DMS 273 treated with DMSO at 0.1 percent for 48 hours (cell line): Measurements from ENCODE around the gene AQP4.

Source experiments
- DNase-seq: peaks from one replicate; lab custom pipeline; 2025; lab: John Stamatoyannopoulos, UW

AQP4 gene, protein sequence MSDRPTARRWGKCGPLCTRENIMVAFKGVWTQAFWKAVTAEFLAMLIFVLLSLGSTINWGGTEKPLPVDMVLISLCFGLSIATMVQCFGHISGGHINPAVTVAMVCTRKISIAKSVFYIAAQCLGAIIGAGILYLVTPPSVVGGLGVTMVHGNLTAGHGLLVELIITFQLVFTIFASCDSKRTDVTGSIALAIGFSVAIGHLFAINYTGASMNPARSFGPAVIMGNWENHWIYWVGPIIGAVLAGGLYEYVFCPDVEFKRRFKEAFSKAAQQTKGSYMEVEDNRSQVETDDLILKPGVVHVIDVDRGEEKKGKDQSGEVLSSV

DNA sequence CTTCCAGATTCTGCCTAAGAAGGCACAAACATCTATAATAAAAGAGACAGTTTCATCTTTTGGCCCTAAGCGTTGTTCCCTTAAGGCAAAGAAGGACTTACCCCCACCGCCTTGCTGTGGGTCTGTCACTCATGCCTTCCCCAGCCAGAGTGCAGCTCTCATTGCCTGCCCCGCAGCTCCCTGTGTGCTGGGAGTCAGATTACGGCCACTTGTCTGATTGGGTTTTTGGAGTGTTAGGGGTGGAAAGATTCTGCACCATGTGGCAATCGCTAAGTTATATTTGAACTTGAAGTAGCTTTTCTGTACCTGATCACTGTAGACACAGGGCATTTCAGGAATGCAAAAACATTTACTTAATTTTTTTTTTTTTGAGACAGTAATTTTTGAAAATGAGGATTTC, at the start of gene AQP4:
TSS of gene AQP4 (minus strand) at position 151 of the 400 bp plus-strand sequence. CDS start at position 133, 18 bp downstream.
- no peak for DNase-seq

- no peak for DNase-seq
Measured at GRCh38 chr18:26911840-26912239, 46.3 kb upstream of the AQP4 start.

DNA sequence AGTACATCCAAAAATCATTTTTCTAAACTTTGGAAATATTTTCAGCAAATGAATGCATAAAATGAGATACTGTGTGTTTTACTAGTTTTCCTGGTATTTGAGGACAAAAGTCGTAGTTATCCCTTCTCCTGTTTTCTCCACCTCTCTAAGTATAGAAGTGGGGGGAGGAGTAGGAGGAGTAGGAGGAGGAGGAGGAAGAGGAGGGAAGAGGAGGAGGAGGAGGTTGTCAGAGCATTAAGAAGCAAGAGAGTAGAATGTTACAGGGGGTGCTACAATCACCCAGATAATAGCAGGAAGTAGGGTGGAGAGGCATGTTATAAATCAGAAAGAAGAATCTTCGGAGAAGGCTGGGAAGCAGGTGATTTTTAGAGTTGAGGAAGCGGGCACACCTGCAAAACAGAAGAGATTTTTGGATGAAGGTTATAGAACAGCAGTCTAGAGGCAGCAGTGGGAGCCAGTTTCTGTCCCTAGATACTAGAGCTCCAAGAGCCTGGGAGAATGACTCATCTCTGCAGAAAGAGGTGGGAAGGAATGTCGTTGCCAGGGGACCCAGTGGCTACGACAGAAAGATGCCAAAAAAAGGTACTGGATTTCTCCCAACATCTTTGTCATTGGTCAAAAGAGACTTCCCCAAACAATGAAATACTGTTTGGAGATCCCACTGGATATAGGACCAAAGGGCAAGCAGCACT, 44.2 kb upstream of the AQP4 start:
- DNase-seq, result no peak

- DNase-seq, result no peak
Measured at GRCh38 chr18:26908906-26909305, 43.4 kb upstream of the AQP4 start.

- DNase-seq, result no peak
Measured at GRCh38 chr18:26902291-26902690, 36.8 kb upstream of the AQP4 start.

DNA sequence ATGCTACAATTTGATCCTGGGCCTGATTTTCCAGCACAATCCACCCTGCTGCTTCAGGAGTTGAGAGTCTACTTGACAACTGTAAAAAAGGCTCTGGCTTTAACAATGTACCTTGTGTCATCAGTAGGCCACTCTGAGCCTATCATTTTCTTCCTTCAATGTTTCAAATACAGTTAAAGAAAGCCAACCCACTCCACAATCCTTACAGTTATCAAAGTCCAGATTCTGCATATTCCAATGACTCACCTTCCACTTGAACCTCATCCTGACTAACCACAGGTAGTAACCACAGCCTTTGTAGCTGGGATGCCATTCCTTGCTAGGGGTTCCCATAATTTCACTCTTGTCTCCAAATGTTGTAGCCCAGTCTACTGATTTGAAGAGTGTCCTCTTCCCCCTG, 35.5 kb upstream of the AQP4 start:
- DNase-seq, result no peak

DNA sequence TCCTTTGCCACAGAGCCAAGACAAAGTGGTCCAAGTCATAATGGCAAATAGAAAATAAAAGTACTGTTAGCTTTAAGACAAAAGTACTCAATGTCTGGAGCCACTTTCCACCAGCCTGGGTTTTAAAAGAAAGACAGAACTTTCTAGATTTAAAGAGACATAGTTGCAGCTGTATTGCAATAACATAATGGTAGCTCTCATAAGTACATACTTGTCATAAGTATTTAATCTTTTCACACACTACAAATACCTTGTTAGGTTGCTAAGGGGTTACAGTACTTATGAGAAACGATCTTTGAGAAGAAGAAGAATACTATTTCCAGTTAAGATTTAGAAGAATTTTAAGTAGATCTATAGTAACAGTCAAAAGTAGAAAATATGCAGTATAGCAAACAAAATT, 28.9 kb upstream of the AQP4 start:
- DNase-seq, result no peak

- no peak for DNase-seq
Measured at GRCh38 chr18:26893996-26894395, 28.5 kb upstream of the AQP4 start.

DNA sequence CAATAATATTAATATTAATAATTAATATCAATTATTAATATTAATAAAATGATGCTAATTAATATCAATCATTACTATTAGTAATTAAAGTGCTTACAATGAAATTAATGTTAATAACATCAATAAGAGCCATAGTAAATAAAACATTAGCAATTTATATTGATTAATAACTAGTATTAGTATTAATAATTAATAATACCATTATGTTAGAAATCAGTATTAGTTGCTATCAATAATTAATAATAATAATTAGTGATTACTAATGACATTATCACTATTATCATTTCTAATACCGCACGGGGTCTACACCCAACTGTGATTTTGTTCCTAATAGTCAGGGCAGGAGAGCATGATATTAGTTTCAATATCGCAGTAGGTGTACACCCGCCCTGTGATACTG, 22.8 kb upstream of the AQP4 start:
- DNase-seq, result no peak

GRCh38 chr18:26875040-26875654, 9.6 kb upstream of the AQP4 start:
- DNase-seq, result no peak

DNA sequence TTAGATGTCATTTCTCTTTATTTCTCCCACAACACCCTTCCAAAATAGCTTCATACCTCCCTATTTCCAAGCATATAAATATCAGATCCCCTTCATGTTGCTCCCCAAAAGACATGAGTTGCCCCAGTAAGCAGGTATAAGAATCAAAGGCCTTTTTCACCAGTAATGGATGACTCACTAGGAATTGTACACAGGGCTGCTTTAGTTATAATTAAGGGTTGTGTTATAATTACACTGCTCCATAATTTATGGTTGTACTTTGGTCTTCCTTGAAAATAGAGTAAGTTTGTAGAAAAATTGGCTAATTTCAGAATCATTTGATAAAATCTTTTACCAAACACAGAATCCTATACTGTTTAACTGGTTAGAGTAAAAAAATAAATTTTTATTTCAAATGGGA, 8.8 kb upstream of the AQP4 start:
- no peak for DNase-seq

GRCh38 chr18:26869640-26870039, 4.1 kb upstream of the AQP4 start:
- DNase-seq, result no peak

DNA sequence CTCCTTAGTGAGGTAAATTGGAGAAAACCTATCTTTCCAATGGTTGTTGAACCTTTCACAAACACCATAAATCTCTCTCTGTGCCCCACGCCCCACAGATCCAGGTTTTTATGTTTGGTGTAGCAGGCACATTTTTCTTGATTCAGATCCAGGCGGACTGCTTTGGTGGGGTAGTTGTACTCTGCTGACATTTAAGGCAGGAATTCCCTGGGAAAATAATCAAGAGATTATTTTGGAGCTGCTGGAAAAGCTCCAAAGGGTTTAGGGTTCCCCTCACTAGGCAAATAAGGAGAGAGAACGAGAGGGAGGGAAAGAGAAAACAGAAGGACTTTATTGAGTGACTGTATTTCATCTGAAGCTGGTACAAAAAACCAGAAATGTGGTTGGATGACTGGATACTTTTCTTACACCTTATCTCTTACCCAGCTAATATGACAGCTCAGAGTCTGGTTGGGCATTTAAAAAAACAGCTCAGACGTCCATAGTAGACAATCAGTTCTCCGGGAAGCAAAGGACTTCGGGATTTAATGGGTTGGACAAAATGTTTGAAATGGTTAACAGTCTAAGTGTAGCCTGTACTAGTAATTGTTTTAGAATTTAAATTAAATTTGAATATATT, 3.6 kb upstream of the AQP4 start:
- DNase-seq, result no peak

GRCh38 chr18:26867471-26867870, 2.0 kb upstream of the AQP4 start:
- DNase-seq, result no peak

DNA sequence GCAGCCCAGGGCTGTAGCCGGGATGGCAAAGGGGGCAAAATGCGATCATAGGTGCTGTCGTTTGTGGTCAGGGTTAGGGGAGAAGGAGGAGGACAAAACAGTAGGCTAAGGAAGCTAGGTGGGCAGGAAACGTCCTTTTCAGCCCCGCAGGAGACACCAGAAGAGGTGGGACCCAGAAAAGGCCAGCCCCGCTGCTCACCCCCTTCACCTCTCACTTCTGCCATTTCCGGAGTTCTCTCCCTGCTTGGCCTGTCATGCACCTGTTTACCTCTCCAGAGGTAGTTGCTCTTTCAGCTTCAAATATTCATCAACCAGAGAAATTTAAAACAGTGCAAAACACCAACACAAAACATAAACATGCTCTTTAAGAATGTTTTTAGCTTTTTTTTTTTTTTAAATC, 849 bp downstream of the AQP4 start:
- no peak for DNase-seq

DNA sequence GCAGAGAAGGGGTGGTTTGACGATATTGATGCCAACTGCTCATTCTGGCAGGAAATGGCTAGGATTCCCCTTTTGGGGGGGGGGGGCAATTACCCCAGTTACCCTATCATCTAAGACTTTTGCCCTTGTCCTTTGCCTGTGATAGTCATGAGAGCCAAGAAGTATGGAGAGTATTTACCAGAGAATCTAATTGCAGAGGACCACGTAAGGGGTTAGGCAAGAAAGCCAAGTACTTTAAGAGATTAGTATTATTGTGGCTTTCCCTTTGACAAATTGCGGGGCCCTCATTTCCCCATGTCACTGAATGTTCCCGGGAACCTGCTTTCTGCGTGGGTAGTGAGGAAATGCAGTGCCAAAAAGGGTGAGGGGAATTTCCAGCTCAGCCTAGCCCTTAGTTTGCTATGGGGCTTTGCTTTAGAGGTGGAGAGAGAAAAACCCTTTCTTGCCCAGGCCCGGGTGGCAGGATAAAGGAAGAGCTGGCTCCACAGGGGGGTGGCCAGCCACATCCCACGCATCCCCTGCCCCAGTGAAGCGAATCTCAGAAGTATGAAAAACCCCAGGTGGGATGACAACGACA, 1.5 kb downstream of the AQP4 start:
- no peak for DNase-seq

DNA sequence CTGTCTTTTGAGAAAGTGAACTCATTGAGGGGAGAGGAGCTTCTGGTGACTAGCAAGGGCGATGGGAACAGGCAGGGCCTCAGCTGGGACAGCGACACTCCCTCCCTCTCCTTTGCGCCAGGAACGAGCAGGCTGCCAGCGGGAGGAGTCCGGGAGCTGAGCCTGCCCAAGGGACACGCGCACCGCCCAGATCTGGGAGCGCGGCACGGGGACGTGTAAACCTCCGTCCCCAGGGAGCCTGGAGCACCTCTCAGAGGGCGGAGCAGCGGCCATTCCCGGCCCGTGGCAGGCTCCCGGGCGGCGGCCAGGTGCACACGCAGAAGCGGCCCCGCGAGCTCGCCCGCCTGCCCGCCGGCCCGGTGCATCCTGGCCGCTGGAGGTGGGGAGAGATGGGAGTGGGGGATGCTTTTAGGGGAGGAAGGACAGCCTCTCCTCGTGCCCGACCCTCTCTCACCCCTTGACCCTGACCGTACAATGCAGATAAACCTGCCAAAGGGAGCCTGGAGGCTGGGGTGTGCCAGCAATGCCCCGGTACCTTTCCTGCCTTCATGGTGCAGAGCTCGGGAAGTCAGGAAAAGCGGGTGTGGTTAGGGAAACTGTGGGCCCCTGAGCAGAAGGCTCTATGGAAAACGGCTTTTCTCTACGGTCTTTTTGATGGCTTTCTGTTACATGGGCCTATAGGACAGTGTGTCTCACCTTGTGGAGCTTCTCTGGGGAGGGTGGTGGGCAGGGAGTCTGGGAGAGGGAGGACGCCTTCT, 2.2 kb downstream of the AQP4 start:
- no peak for DNase-seq

DNA sequence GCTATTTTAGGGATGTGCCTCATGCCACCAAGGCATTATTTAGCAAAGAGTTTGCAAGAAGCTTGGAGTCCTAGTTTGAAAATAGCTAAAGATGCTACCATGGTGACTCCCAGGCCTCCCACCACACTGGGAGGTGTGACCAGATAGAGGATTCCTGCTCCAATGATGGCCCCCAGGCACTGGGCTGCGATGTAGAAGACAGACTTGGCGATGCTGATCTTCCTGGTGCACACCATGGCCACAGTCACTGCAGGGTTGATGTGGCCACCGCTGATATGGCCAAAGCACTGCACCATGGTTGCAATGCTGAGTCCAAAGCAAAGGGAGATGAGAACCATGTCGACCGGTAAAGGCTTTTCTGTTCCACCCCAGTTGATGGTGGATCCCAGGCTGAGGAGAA, 3.4 kb downstream of the AQP4 start:
- DNase-seq, result no peak

- DNase-seq, result no peak
Measured at GRCh38 chr18:26854292-26854881, 11.1 kb downstream of the AQP4 start.

DNA sequence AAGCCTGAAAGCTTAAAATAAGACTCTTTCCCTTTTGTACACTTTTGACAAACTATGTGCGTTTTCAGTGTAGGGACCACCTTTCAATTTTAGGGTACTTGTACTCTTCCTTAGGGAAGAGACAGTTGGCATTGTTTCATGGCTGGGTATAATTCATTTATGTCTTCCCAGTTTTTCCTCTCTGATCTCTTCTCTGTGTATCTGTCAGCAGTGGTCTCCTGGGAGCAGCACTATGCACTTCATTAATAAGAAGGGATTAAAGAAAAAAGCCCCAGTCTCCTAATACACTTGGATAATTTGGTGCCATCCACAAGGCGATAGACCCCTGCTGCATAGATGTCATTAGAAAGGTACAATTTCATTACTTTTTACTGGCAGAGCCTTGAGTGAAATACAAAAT, 12.1 kb downstream of the AQP4 start:
- no peak for DNase-seq

GRCh38 chr18:26843760-26844159, 21.7 kb downstream of the AQP4 start:
- no peak for DNase-seq
